GM18507 (cell line): ENCODE data around the gene DDX60.
"Not testable (repeated sequence)": the region's sequence is repeated elsewhere in the genome, so short reads cannot be mapped to it uniquely, and the experiment has no call there.

ENCODE experiments used
- DNase-seq: peaks from one replicate; pipeline ENCODE4 v3.0.0; 2011; ENCODE audit warnings: low read depth; ENCODE audit not compliant: insufficient read length; ENCODE audit errors: extremely low spot score
- FAIRE-seq: peaks from 2 replicates; lab custom pipeline; 2011; peaks lifted over from hg19 to GRCh38; lab: Jason Lieb, UNC

DDX60 gene, protein sequence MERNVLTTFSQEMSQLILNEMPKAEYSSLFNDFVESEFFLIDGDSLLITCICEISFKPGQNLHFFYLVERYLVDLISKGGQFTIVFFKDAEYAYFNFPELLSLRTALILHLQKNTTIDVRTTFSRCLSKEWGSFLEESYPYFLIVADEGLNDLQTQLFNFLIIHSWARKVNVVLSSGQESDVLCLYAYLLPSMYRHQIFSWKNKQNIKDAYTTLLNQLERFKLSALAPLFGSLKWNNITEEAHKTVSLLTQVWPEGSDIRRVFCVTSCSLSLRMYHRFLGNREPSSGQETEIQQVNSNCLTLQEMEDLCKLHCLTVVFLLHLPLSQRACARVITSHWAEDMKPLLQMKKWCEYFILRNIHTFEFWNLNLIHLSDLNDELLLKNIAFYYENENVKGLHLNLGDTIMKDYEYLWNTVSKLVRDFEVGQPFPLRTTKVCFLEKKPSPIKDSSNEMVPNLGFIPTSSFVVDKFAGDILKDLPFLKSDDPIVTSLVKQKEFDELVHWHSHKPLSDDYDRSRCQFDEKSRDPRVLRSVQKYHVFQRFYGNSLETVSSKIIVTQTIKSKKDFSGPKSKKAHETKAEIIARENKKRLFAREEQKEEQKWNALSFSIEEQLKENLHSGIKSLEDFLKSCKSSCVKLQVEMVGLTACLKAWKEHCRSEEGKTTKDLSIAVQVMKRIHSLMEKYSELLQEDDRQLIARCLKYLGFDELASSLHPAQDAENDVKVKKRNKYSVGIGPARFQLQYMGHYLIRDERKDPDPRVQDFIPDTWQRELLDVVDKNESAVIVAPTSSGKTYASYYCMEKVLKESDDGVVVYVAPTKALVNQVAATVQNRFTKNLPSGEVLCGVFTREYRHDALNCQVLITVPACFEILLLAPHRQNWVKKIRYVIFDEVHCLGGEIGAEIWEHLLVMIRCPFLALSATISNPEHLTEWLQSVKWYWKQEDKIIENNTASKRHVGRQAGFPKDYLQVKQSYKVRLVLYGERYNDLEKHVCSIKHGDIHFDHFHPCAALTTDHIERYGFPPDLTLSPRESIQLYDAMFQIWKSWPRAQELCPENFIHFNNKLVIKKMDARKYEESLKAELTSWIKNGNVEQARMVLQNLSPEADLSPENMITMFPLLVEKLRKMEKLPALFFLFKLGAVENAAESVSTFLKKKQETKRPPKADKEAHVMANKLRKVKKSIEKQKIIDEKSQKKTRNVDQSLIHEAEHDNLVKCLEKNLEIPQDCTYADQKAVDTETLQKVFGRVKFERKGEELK (N-terminal part only)

GRCh38 chr4:168318266-168318895 is at the start of gene DDX60:
Gene DDX60 (minus strand): TSS chr4:168318752. CDS start chr4:168311259, 7,493 bp downstream.
- peak; percentile 58 for DNase-seq
- FAIRE-seq, result peak; percentile 98

DNA sequence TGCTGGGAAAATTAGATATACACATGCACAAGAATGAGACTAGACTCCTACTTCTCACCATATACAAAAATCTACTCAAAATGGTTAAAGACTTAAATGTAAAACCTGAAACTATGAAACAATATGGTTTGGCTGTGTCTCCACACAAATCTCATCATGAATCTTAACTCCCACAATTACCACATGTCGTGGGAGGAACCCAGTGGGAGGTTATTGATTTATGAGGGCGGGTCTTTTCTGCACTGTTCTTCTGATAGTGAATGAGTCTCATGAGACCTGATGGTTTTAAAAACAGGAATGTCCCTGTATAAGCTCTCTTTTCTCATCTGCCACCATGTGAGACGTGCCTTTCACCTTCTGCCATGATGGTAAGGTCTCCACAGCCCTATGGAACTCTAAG is 48.5 kb upstream of the DDX60 start:
- DNase-seq (no peak), FAIRE-seq (no peak)

DNA sequence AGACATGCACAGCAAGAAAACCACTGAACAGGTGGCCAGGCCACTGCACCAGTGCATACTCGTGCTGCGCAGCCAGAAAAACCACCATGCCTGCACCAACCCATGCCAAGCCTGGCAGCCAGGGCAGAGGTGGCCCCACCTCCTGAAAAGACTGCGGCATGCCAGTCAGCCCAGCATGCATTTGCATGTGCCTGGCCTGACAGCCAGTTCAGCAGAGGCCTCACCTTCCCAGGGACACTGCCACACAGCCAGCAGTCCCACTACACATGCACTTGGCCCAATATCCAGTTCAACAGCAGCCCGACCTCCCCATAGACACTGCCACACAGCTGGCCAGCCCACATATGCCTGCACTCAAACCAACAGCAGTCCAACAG is 43.5 kb upstream of the DDX60 start:
- no peak for DNase-seq
- FAIRE-seq, result no peak

- no peak for DNase-seq
- no peak for FAIRE-seq
Measured at GRCh38 chr4:168361365-168362024, 42.9 kb upstream of the DDX60 start.

GRCh38 chr4:168360271-168360670 is 41.7 kb upstream of the DDX60 start:
- no peak for FAIRE-seq
- DNase-seq, result no peak

GRCh38 chr4:168357941-168358340 is 39.4 kb upstream of the DDX60 start:
- FAIRE-seq, result no peak

GRCh38 chr4:168353746-168354145 is 35.2 kb upstream of the DDX60 start:
- DNase-seq (no peak), FAIRE-seq (no peak)

More at GRCh38 chr4:168357941-168358340, 39.4 kb upstream of the DDX60 start:
- no peak for DNase-seq

GRCh38 chr4:168337550-168337940 is 19.0 kb upstream of the DDX60 start:
- FAIRE-seq, result no peak
- DNase-seq, result no peak

DNA sequence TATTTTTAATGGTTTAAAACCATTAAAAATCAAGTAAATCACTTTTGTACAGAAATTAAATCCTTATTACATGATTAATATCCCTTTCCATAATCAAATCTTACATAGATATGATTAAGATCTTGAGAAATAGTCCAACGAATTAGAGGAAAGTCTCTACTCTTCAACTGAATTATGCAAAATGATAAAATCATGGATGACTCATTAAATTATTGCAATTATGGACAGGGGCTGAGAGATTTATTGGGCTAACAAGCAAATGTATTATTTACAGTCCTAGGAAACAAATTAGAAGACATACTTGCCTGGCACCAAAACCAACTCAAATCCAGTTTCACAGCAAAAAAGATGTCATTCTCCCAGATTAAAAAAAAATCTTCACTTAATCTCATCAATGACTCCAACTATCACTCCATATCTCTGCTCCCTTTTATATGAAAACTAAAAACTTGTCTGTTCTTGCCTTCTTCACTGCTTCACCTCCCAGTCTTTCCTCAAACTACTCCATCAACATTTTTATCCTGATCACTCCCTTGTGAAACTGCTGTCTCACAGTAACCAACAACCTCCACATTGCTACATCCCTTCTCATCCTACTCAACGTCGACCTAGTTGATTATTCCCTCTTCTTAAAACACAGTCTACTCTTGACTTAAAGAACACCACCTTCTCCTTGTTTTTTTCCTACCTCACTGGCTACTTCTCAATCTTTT is 18.4 kb upstream of the DDX60 start:
- DNase-seq (no peak), FAIRE-seq (no peak)

DNA sequence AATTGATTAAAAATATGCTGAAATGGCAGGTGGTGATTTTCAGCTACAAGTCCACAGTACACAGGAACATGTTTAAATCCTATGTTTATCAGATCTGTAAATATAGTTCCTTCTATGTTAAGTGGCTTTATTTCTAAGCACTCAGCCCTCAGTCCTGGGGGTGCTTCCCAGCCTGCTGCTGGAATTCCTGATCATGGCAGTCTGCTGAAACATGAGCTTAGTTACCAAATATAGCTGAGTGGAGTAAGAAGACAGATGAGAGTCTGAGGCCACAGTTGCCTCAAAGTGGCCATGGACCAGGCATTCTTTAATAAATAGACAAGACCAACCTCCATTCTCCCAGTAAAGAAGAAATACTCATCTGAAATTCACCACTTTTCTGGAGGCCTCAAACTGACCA is 17.1 kb upstream of the DDX60 start:
- FAIRE-seq, result no peak
- no peak for DNase-seq

GRCh38 chr4:168334053-168334452 is 15.5 kb upstream of the DDX60 start:
- DNase-seq (no peak), FAIRE-seq (no peak)

DNA sequence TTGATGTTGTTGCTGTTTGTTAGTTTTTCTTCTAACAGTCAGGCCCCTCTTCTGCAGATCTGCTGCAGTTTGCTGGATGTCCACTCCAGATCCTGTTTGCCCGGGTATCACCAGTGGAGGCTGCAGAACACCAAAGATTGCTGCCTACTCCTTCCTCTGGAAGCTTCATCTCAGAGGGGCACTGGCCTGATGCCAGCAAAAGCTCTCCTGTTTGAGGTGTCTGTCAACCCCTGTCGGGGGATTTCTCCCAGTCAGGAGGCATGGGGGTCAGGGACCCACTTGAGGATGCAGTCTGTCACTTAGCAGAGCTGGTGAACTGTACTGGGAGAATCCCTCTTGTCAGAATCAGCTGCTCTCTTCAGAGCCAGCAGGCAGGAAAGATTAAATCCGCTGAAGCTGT is 12.0 kb upstream of the DDX60 start:
- not testable (repeated sequence) for FAIRE-seq, DNase-seq

DNA sequence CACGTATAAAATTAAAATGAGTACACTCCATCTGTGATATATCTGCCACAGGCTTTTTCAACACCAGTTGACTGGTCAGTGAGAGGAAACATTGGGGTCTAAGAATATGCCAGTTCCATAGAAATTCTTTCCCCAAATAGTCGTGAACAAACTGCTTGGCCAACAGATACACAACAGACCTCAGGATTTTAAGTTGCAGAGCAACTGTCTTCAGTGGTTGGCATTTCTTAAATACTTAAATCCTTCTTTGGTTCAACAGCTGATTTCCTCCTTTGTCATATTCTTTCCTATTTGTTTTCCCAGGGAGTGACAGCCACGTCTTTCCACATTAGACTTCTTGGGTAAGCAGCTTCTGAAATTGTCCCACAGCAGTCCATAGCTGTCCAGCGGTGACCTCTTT is 7.0 kb upstream of the DDX60 start:
- peak; percentile 44 for FAIRE-seq
- no peak for DNase-seq

- FAIRE-seq (no peak), DNase-seq (no peak)
Measured at GRCh38 chr4:168321006-168321405, 2.5 kb upstream of the DDX60 start.

GRCh38 chr4:168319486-168320019 is 1.0 kb upstream of the DDX60 start:
- FAIRE-seq, result peak; percentile 64
- DNase-seq, result no peak

DNA sequence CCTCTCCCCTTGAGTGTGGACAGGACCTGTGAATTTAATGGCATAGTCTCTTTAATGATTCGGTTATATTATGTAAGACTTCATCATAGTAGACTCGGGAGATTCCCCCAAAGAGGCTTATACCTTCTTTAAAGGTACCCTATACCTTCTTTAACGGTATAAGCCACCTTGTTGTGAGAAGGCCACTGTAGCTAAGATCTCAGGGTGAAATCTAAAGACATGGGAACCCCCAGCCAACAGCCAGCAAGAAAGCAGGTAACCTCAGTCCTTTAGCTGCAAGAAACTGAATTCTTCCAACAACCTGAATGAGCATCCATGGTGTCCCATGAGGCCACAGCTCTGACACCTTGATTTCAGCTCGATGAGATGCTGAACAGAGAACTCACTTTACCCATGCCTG is 931 bp downstream of the DDX60 start:
- no peak for DNase-seq
- peak; percentile 44 for FAIRE-seq

DNA sequence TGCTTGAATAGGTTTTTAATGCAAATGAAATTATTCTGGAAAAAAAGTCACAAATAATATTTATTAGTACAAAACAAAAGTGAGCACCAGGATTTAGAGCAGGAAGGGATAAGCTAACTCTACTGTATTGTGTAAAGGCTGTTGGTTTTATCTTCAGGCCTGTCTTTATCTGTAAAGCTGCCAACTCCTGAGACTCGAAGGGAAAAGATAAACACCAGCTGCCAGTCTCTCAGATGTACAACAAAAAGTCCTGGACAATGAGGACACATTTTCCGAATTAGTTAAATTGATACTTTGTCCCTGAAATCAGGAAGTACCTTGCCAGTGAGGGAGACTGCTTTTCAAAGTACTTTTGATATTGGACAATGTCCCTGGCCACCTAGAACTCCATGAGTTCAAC is 8.8 kb downstream of the DDX60 start:
- FAIRE-seq, result no peak
- no peak for DNase-seq

DNA sequence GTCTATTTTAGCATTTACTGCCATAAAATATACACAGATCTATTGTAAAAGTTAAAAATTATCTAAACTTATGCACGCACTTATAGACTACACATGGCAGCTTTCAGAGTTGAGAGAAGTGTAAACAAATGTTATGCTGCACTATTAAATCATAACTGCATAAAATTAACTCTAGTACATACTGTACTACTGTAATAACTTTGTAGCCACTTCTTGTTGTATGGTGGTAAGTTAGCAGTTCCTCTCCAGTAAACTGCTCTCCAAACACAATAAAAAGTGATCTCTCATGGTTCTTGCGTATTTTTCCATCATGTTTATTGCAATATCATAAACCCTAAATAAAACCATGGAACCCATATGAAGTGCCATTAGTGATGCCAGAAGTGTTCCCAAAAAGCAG is 9.6 kb downstream of the DDX60 start:
- no peak for FAIRE-seq

More for the DNA sequence above, 9.6 kb downstream of the DDX60 start:
- no peak for DNase-seq
